ENCODE results near the gene CD72.
"Not testable (repeated sequence)": the region's sequence is repeated elsewhere in the genome, so short reads cannot be mapped to it uniquely, and the experiment has no call there.

The CD72 gene

DNA sequence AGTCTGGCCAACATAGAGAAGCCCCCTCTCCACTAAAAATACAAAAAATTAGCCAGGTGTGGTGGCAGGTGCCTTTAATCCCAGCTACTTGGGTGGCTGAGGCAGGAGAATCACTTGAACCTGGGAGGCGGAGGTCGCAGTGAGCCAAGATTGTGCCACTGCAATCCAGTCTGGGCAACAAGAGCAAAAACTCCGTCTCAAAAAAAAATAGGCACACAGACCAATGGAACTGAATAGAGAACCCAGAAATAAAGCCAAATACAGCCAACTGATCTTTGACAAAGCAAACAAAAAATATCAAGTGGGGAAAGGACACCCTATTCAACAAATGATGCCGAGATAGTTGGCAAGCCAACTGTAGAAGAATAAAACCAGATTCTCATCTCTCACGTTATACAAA, 29.7 kb downstream of the CD72 start:
- not testable (repeated sequence) for DNase-seq (ENCODE audit: low spot score)

DNA sequence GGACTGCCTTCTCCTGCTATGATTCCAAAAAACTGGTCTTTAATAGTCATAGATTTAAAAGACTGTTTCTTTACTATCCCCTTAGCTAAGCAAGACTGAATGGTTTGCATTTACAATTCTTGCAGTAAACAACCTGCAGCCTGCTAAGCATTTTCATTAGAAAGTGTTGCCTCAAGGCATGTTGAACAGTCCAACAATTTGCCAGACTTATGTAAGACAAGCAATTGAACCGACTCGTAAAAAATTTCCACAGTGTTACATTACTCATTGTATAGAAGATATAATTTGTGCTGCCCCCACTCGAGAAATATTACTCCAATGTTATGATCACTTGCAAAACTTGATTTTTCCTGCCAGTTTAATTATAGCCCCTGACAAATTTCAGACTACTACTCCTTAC, 33.5 kb downstream of the CD72 start:
- not testable (repeated sequence) for DNase-seq (ENCODE audit: low spot score)

DNA sequence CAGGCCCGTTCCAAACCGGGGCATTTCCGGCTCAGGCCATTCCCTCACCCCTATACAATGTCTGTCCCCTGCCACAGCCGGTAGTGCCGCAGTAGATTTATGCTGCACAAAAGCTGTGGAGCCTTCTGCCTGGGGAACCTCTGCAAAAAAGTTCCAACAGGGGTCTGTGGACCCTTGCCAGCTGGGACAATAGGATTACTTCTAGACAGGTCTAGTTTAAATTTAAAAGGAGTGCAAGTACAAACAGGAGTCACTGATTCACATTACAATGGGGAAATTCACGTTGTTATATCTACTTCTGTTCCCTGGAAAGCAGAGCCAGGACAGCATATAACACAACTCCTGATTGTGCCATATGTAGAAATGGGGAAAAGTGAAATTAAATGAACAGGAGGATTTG, 34.7 kb downstream of the CD72 start:
- not testable (repeated sequence) for DNase-seq (ENCODE audit: low spot score)

DNA sequence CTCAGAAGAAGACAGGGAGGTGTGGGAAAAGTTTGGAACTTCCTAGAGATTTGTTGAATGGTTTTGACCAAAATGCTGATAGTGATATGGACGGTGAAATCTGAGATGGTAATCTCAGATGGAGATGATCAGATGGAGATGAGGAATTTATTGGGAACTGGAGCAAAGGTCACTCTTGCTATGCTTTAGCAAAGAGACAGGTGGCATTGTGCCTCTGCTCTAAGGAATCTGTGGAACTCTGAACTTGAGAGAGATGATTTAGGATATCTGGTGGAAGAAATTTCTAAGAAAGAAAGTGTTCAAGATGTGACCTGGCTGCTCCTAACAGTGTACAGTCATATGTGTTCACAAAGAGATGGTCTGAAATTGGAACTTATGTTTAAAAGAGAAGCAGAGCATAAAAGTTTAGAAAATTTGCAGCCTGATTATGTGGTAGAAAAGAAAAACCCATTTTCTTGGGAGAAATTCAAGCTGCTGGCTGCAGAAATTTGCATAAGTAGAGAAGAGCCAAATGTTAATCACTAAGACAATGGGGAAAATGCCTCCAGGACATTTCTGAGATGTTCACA, 38.5 kb downstream of the CD72 start:
- DNase-seq (ENCODE audit: low spot score) = not testable (repeated sequence)

DNA sequence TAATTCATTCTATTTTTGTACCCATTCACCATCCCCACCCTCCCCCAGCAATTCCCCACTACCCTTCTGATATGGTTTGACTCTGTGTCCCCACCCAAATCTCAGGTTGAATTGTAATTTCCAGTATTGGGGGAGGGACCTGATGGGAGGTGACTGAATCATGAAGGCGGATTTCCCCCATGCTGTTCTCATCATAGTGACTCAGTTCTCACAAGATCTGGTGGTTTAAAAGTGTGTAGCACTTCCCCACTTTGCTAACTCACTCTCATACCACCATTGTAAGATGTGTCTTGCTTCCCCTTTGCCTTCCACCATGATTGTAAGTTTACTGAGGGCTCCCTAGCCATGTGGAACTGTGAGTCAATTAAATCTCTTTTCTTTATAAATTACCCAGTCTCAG, 39.1 kb downstream of the CD72 start:
- DNase-seq (ENCODE audit: low spot score) = no peak

DNA sequence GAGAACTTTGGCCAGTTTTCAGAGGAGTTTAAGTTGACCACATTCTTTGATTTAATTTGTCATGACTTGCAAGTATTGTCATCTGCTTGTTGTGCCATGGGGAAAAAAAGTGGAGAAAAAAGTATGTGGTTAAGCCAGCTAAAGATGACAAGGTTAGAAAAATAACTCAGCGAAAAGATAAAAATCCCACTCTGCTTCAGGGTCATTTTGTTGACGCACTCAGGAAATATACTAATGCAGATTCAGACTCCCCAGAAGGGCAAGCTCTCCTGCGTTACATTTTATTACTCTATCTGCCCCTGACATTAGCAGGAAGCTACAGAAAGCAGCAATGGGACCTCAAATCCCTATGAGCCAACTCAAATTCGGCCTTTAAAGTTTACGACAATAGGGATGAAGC, 40.7 kb downstream of the CD72 start:
- DNase-seq (ENCODE audit: low spot score) = no peak

DNA sequence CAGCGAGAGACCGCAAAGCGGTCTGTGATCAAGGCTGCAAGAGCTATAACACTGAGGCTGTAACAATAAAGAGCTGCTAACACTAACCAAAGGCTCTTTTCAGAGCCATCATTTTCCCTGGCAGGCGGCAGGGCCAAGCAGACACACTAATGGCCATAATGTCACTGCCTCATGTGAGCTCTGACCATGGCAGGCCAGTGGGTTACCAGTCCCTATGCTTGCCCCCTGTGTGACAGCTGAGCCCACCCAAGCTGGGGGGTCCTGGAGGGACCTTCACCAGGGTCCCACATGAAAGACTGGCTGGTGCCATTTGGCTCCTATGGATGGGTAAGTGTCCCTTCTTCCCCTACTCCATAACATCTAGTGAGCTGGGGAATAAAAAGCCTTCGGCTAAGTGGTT, 42.7 kb downstream of the CD72 start:
- no peak for DNase-seq (ENCODE audit: low spot score)

DNA sequence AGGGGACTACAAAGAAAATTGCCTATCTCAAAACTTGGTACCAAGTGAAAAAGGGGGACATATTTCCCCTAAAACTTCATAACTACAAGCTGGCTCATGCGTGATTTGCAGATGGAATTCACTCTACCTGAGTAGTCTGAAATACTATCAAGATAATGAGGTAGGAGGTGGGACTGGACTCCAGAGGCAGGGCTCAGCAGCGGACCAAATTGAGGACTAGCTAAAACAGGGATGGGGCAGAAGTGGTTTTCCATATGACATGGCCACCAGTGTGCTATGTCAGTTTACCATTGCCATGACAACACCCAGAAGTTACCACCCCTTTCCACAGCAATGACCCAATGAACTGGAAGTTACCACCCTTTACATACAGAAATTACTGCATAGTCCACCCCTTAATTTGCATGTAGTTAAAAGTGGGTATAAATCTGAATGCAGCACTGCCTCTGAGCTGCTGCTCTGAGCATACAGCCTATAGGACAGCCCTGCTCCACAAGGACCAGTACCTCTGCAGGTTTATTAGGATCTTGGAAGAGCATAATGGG, 43.6 kb downstream of the CD72 start:
- DNase-seq (ENCODE audit: low spot score) = no peak

DNA sequence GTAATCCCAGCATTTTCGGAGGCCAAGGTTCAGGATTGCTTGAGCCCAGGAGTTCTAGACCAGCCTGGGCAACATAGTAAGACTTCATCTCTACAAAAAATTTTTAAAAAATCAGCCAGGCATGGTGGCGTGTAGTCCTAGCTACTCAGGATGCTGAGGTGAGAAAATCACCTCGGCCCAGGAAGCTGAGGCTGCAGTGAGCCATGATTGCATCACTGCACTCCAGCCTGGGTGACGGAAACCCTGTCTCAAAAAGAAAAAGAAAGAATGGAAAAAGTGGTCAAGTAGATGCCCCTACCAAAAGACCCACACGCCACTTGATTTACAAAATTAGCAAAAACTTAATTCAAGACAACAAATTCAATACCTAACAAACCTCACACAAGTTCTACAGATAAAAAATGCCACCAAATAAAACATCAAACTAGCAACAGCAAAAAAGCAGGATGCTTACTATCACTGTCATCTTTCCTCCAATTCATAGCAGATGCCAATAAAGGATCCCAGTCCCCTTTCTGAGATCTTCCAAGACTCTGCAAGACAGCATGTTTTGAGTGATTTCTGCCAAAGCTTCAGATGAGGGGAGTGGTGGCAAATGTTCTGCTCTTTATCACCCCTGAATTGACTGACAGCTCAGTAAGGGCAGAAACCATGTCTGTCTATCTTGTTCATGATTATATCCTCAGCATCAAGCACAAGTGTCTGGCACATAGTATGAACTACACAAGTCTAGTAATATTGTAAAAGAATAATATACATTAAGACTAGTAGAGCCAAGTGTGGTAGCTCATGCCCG, 47.3 kb downstream of the CD72 start:
- DNase-seq (ENCODE audit: low spot score) = no peak

DNA sequence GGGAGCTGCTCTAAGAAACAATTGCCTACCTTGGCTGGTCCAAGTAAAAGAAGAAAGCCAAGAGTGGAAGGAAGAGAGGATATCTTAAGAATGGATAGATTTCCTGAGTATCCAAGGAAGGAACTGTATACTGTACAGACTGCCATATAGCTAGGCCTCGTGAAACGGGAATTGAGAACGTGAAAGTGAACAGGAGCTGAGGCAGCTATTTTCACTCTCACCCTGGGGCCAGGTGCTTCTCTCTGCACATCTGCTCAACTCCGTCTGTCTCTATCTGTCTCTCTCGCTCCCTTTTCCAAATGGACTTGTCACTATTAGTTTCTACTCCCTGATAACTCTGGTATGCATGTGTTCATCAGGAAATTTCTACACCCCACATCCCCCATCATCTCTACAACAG, 49.0 kb downstream of the CD72 start:
- DNase-seq (ENCODE audit: low spot score) = no peak

DNA sequence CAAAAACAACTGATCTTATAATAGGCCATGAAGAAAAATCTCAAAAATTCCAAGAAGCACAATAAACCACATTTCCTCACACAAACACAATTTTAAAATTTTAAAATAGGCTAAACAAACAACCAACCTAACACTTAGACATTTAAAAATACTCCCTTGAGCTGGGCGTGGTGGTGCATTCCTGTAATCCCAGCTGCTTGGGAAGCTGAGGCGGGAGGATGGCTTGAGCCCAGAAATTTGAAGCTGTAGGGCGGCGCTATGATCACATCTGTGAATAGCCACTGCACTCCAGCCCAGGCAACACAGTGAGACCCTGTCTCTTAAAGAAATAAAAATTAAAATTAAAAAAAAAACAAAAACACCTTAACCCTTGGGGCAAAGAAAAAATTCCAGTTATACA, 50.0 kb downstream of the CD72 start:
- no peak for DNase-seq (ENCODE audit: low spot score)

DNA sequence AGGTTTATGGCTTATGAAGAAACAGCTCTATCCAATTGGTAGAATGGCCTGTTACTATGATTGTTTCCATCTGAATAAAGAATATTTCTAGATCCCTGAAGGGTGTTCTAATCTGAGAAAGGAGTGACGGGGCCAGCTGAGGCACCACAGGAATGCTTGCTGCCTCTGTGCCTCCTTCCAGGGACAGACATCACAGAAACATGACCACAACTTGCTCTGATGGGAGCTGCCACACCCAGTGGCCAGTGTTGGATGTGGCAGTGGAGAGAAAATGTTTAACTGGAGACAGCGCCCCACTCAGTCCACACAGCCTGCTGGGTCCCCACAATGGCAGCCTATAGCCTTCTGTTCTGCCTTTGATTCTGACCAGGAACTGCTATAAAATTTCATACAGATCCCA, 51.8 kb downstream of the CD72 start:
- DNase-seq (ENCODE audit: low spot score) = peak; percentile 41

DNA sequence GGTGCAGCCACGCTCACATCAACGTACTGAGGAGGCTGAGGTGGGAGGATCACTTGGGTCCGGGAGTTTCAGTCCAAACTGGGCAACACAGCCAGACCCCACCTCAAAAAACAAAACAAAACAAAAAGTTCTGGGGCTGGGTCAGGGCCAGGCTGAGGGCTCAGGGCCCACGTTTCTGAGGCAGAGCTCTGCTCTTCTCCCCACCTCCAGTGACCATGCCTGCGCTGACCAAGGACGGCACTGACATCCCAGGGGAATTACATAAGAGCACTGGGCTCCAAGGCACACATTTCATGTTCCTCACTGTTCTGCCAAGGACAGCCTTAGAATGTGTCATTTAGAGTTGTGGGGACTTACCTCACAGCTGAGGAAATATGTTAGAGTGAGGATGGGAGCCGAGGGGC, 53.6 kb downstream of the CD72 start:
- no peak for DNase-seq (ENCODE audit: low spot score)

DNA sequence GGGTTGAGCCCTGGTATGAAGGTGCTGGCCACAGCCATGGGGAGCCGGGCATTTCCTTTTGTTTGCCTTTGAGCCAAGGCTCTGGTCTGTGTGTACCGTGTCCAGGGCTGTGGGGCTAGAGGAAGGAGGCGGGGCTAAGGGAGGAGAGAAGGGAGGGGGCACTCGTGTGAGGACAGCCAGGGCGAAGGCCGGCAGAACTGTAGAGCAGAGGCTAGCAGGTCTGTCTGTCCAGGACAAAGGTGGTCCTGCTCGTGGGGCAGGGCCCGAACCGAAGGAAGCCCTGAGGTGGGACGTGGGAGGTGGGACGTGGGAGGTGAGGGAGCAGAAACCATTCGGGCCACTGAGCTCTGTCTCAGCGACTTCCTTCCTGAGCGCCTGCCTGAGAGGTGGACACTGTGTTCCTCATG, 54.4 kb downstream of the CD72 start:
- DNase-seq (ENCODE audit: low spot score) = no peak

DNA sequence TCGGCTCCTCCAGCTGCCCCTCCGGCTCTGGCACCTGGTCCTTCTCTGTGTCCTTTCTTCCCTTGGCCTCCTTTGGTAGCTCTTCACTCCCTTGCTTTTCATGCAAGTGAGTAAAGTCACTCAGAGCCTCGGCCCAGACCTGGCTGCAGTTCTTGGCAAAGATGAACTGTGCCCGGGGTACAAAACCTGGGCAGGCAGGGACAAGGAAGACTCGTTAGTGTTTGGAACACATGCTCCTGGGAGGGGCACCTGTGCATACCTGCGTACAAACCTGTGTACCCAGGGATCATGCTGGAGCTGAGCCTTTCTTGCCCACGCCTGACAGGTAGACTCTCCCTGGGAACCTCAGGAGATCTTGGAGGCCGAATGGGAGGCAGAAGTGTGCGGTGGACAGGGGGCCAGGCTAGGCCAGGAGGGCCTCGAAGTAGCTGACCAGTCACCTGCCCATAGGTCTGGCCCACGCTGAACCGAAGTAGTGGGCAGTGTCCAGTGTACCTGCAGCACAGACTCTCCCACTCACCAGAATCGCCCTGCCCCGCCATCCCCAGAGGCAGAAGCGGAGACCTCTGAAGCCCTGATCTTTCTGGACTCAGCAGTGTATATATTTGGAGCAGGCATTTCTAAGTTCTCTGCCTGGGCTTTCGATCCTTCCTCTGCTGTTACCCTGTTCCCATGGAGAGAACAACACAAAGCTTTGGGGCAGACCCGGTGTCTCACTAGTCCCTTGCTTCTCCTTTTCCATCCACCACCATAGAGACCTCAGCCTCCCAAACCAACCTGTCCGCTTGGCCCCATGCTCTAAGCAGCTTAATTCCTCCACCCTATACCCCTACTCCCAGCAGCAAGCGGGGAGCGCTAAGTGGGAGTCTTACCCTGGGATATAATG, 55.1 kb downstream of the CD72 start:
- no peak for DNase-seq (ENCODE audit: low spot score)

DNA sequence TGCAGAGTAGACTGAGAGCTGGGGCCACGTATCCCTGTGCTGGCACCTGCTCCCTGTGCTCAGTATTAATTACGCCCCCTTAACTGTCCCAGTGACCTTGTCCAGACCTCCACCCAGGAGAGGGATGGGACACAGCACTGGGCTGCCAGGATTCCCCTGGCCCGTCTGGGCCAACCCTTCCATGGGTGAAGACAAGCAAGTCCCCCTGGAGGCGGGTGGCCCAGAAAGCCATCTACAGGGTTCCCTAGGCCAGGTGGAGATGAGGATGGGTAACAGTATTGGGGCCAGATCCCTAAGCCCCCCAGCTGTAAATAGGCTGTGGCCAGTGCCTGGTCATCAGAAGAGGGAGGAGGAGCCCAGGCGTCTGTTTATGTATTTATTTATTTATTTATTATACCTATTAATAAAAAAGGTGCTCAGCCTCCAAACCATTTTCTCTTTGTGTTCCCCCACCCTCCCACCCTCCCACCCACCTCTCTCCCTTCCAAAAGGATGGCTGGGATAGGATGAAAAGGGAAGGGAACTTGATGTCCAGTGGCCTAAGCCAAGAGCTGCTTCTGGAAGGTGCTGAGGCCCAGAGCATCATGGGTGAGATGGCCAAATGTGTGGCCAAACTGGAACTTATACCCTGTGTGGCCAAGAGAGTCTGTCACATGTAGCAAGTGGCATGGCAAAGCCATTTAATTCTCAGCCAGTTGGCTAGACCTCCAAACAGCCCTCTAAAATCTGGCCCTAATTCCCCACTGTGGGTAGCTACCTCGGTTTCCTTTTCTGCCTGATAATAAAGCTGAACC, 56.5 kb downstream of the CD72 start:
- no peak for DNase-seq (ENCODE audit: low spot score)

DNA sequence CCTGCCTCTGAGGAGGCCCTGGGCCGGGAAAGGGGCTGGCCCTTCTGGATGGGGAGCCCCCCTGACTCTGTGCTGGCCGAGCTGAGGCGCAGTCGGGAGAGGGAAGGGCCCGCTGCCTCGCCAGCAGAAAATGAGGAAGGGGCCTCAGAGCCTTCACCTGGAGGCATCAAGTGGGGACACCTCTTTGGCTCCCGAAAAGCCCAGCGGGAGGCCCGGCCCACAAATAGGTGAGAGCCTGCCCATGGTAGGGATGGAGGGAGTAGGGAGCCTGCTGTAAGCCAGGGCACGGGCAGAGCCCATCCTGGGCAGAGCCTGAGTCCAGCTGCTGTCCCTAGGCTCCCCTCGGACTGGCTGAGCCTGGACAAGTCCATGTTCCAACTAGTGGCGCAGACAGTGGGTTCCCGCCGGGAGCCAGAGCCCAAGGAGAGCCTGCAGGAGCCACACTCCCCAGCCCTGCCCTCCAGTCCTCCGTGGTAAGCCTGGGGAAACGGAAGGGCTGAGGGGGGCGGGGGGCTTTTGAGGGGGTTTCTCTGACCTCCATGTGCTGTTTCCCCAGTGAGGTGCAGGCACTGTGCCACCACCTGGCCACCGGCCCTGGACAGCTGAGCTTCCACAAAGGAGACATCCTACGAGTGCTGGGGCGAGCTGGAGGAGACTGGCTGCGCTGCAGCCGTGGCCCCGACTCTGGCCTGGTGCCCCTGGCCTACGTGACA, 57.4 kb downstream of the CD72 start:
- no peak for DNase-seq (ENCODE audit: low spot score)

Data from AG08396 (cell line).